ENCODE results near the gene COA7.

- no peak for TF ChIP-seq CTCF (conservative IDR thresholded peaks at IDR 0.05; ENCODE audit: low read length)
- no peak for TF ChIP-seq EZH2phosphoT487 (IDR thresholded peaks at IDR 0.05; ENCODE audit: borderline replicate concordance, low read depth, low read length)
Measured at GRCh38 chr1:52738893-52739292, 40.7 kb upstream of the COA7 start.

All from OCI-LY7 (cell line).